Spleen (tissue), 11 donors: ENCODE measurements around the gene NHLH1. TPM values are rescaled to one million over a fixed set of nuclear protein-coding genes. Genes with fewer than 3 reads are reported as not detected.
A peak's percentile ranks its signal among the peaks of the same experiment; 100 is the strongest.

Source experiments
- DNase-seq: peaks from one replicate; pipeline ENCODE4 v3.0.0-alpha.2; 2020
- H3K27ac ChIP-seq, 8 donors: fragments of 200-600 bp; sonication (generic) in 7 of 8; 1 replicate in 4 of 8; 2 replicates in 4 of 8; pipeline versions ENCODE4 v1.5.0 to v1.8.0; 2016 to 2021; ENCODE audit warnings: inconsistent platforms in 4 of 8, mild to moderate bottlenecking in 4 of 8, moderate library complexity in 1 of 8
- H3K27me3 ChIP-seq, 7 donors: fragments of 200-600 bp; sonication (generic) in 6 of 7; replicated peaks in 1 of 7; 1 replicate in 4 of 7; 2 replicates in 3 of 7; pipeline versions ENCODE4 v1.5.0 to v1.8.0; 2016 to 2021; ENCODE audit warnings: inconsistent platforms in 3 of 7, mild to moderate bottlenecking in 1 of 7
- H3K36me3 ChIP-seq, 6 donors: fragments of 200-600 bp; sonication (generic) in 5 of 6; 1 replicate in 4 of 6; 2 replicates in 2 of 6; pipeline versions ENCODE4 v1.5.0 to v1.8.0; 2016 to 2021; ENCODE audit warnings: inconsistent platforms in 2 of 6
- H3K4me1 ChIP-seq, 6 donors: fragments of 200-600 bp; sonication (generic) in 5 of 6; 1 replicate in 3 of 6; 2 replicates in 3 of 6; pipeline versions ENCODE4 v1.5.0 to v1.8.0; 2016 to 2021; ENCODE audit warnings: inconsistent platforms in 3 of 6
- H3K4me3 ChIP-seq, 8 donors: fragments of 200-600 bp; sonication (generic) in 7 of 8; 1 replicate in 4 of 8; 2 replicates in 4 of 8; pipeline versions ENCODE4 v1.5.0 to v1.8.0; 2016 to 2021; ENCODE audit warnings: inconsistent platforms in 4 of 8, mild to moderate bottlenecking in 4 of 8, moderate library complexity in 2 of 8
- H3K9me3 ChIP-seq, 8 donors: fragments of 200-600 bp; sonication (generic) in 7 of 8; 1 replicate in 4 of 8; 2 replicates in 4 of 8; pipeline versions ENCODE4 v1.5.0 to v1.8.0; 2016 to 2021; ENCODE audit warnings: inconsistent platforms in 4 of 8
- CTCF ChIP-seq, 11 experiments: fragments of 200-600 bp in 7 of 11; fragments of 450-650 bp in 4 of 11; sonication (generic) in 4 of 11; IDR thresholded peaks in 8 of 11; conservative IDR thresholded peaks in 3 of 11; 1 replicate in 7 of 11; 2 replicates in 4 of 11; pipeline versions ENCODE4 v1.4.0 to v1.8.0; 2016 to 2021; ENCODE audit warnings: antibody characterized with exemption in 11 of 11, inconsistent platforms in 4 of 11, mild to moderate bottlenecking in 1 of 11
- POLR2A ChIP-seq, 3 donors: fragments of 450-650 bp; IDR thresholded peaks; one replicate each; pipeline ENCODE4 v1.5.1; 2017; ENCODE audit warnings: antibody characterized with exemption in 3 of 3, mild to moderate bottlenecking in 1 of 3
- POLR2AphosphoS5 ChIP-seq, 3 donors: sonication (generic); formaldehyde crosslinking; IDR thresholded peaks; one replicate each; pipeline ENCODE4 v1.5.1; 2017; ENCODE audit warnings: antibody characterized with exemption in 3 of 3
- WGBS, 5 donors: extraction: QIAGEN DNeasy Blood & Tissue Kit in 3 of 5; methylation state at CpG; one replicate each; pipeline versions ENCODE4 v1.1.5 to v1.1.7; 2013 to 2018; 5-methylcytosine and 5-hydroxymethylcytosine counted together
- intact Hi-C: fragments of 100-400 bp; cut with DNase I; formaldehyde crosslinking; loops from one replicate; pipeline ENCODE4 v1.15.0; 2023; ENCODE audit warnings: low total_unique reads
- polyA plus RNA-seq, 3 donors: library from polyadenylated mRNA; stranded (reverse); fragments of 200-250 nt; gene quantifications; one replicate each; pipeline ENCODE4 v1.2.1, GENCODE V29; 2013
- total RNA-seq, 7 donors: library from RNA; depleted of rRNA in 3 of 7; stranded (reverse); fragments of >200 nt in 3 of 7; fragmentation: NEBNext Ultra II Directional in 4 of 7; extraction: Animal tissue kit (Norgen Biotek cat#: 25700) in 4 of 7; gene quantifications; one replicate each; pipeline versions ENCODE4 v1.1.0 to v1.2.1, GENCODE V29; 2016 to 2021
- donor health status: healthy with polysubstance abuse.
- donor health status: DM: no; HTN: no; CAD: no; lungs with moderate emphysema.
- donor health status: DM: no; HTN: no; CAD: no.
- donor health status: Bipolar disorder and iron deficiency.
- donor health status: healthy.
- donor health status: DM: no; HTN: no; CAD: no.
- donor health status: DM: yes; HTN: yes; CAD: no.

NHLH1 gene
- total and polyA plus RNA-seq, 10 donors, result 0.08 to 0.56 (median 0.23) TPM; not detected in 1

DNA sequence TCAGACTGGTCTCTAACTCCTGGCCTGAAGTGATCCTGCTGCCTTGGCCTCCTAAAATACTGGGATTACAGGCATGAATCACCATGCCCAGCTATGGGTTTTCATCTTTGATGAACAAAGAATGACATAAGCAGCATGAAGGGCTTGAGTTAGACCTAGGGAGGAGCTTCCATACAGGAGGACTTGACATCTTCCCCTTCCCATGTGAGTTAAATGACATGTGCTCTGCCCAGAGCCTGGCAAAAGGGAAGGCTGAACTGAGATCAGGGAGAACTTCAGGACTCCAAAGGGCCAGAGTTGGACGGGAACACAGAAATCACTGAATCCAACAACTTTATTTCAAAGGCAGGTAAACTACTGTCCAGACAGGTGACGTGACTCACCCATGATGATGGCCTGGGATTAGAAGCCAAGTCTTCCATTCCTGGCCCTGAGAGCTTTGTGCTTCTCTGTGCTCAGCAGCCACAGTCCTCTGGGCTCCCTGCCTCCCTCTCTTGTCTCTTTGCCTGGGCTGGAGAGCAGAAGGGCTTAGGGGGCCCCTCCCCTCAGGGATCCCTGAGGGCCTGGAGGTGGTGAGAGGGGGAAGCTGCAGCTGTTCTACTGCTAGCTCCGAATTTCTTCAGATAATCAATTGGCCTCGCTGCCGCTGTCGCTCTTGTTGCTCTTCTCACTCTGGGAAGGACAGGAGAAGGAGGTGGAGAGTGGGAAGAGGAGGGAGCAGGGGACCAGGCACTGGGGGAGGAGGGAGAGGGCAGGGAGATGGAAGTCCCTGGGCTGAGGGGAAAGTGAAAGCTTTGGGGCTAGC, 7.6 kb downstream of the NHLH1 start:
- DNase-seq, result no peak
- no peaks in the 10 kb centered on the region for H3K9me3 ChIP-seq
- TF ChIP-seq POLR2A (IDR thresholded peaks at IDR 0.05) (no peak), POLR2AphosphoS5 (IDR thresholded peaks at IDR 0.05) (no peak), CTCF (IDR thresholded peaks at IDR 0.05 in 8 of 11, conservative IDR thresholded peaks at IDR 0.05 in 3 of 11) (no peak)
- H3K27me3 ChIP-seq, result peaks cover 0 to 13% (median 0%) of the 10 kb centered on the region in 7 donors
- H3K36me3 ChIP-seq, result no peaks in the 10 kb centered on the region
- H3K4me1 ChIP-seq, result peaks cover 8 to 21% (median 17%) of the 10 kb centered on the region in 6 donors
- H3K4me3 ChIP-seq, result no peak overlapping the region
- 71 to 80% (median 78%) methylated on average over 6 of the region's 6 CpGs for WGBS, 5 donors
- H3K27ac ChIP-seq, result no peak overlapping the region
- intact Hi-C loops, result loop anchor here (5.0 kb wide), 1 partner anchor 182 kb away; the partner anchor contains the start of gene CASQ1

DNA sequence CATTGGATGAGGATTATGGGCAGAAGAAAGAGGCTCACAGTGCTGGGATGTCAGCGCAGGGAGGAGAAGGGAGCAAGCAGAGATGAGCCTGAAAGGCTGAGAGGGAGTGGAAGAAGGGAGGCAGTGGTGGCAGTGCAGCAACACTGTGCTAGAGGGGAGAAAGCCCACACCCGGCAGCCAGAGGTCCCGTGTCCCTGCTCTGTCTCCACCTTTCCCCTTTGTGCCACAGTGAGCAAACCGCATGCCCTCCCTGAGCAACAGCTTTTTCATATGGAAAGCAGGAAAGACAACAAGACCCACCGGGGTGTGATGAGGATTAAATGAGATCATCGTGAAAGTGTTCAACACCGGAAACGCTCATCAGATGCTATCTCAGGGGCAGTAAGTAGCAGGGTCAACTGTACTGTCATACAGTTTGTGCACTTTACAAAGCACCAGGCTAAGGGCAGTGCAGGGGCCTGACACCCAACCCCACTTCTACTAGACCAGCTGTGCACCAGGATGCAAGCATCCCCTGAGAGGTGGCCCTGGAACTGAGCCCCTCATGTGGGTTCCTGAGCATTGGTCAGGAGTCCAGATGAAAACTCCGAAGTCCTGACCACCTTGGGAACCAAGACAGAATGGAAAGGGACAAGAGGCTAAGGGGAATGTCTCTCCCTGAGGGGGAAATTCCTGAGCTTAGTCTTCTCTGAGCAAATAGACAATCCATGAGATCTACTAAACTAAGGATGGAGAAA, 9.1 kb downstream of the NHLH1 start:
- Histone ChIP-seq H3K27me3 (peaks cover 0 to 6% (median 0%) of the 10 kb centered on the region in 7 donors), H3K4me1 (peaks cover 8 to 21% (median 17%) of the 10 kb centered on the region in 6 donors), H3K27ac (peak overlapping the region in 5 of 8 donors; percentile 20 to 64 (median 54)), H3K9me3 (no peaks in the 10 kb centered on the region), H3K4me3 (peak overlapping the region in 1 of 8 donors; percentile 35), H3K36me3 (no peaks in the 10 kb centered on the region)
- 9 to 26% (median 15%) methylated on average over 9 of the region's 9 CpGs for WGBS, 5 donors
- DNase-seq, result no peak
- intact Hi-C loops, result loop anchor here (5.0 kb wide), 1 partner anchor 184 kb away; the partner anchor contains the start of gene CASQ1
- TF ChIP-seq CTCF (IDR thresholded peaks at IDR 0.05 in 8 of 11, conservative IDR thresholded peaks at IDR 0.05 in 3 of 11) (no peak), POLR2A (IDR thresholded peaks at IDR 0.05) (no peak), POLR2AphosphoS5 (IDR thresholded peaks at IDR 0.05) (no peak)

- intact Hi-C loops, result loop anchor here (5.0 kb wide), 1 partner anchor 184 kb away; the partner anchor contains the start of gene CASQ1
- H3K36me3 ChIP-seq, result no peaks in the 10 kb centered on the region
- 13 to 19% (median 14%) methylated on average over 5 of the region's 5 CpGs for WGBS, 5 donors
- H3K27me3 ChIP-seq, result no peaks in the 10 kb centered on the region
- H3K9me3 ChIP-seq, result no peaks in the 10 kb centered on the region
- peak overlapping the region in 1 of 8 donors; percentile 35 for H3K4me3 ChIP-seq
- DNase-seq, result no peak
- H3K27ac ChIP-seq, result peak overlapping the region in 1 of 8 donors; percentile 62
- H3K4me1 ChIP-seq, result peaks cover 8 to 21% (median 17%) of the 10 kb centered on the region in 6 donors
- TF ChIP-seq POLR2AphosphoS5 (IDR thresholded peaks at IDR 0.05), result no peak
- TF ChIP-seq CTCF (IDR thresholded peaks at IDR 0.05 in 8 of 11, conservative IDR thresholded peaks at IDR 0.05 in 3 of 11), result peak; percentile 57 to 89 (median 77)
Observed at GRCh38 chr1:160376525-160377131, 9.8 kb downstream of the NHLH1 start.
